Esophagus squamous epithelium (tissue), 5 donors: ENCODE measurements around the gene ZBTB25. TPM values are rescaled to one million over a fixed set of nuclear protein-coding genes. Genes with fewer than 3 reads are reported as not detected.

ENCODE experiments used
- DNase-seq: peaks from one replicate; lab custom pipeline; 2025; lab: John Stamatoyannopoulos, UW
- H3K27ac ChIP-seq, 4 donors: fragments of 200-600 bp; sonication (generic); one replicate each; pipeline ENCODE4 v1.5.1; 2016 to 2019; ENCODE audit warnings: mild to moderate bottlenecking in 1 of 4
- H3K27me3 ChIP-seq, 4 donors: fragments of 200-600 bp; sonication (generic); 1 replicate in 3 of 4; 2 replicates in 1 of 4; pipeline versions ENCODE4 v1.5.1 to v1.6.0; 2017 to 2021; ENCODE audit warnings: antibody characterized with exemption in 1 of 4
- H3K36me3 ChIP-seq, 3 donors: fragments of 200-600 bp; sonication (generic); one replicate each; pipeline ENCODE4 v1.5.1; 2016 to 2019
- H3K4me1 ChIP-seq, 3 donors: fragments of 200-600 bp; sonication (generic); one replicate each; pipeline ENCODE4 v1.5.1; 2017 to 2019
- H3K4me3 ChIP-seq, 4 donors: fragments of 200-600 bp; sonication (generic); 1 replicate in 3 of 4; 2 replicates in 1 of 4; pipeline ENCODE4 v1.5.1; 2016 to 2019; ENCODE audit warnings: mild to moderate bottlenecking in 2 of 4, moderate library complexity in 1 of 4
- H3K9me3 ChIP-seq, 3 donors: fragments of 200-600 bp; sonication (generic); one replicate each; pipeline ENCODE4 v1.5.1; 2016 to 2019
- CTCF ChIP-seq, 6 experiments: fragments of 450-650 bp in 4 of 6; fragments of 200-600 bp in 2 of 6; sonication (generic) in 2 of 6; IDR thresholded peaks; one replicate each; pipeline ENCODE4 v1.5.1; 2016 to 2019; ENCODE audit warnings: antibody characterized with exemption in 6 of 6, mild to moderate bottlenecking in 4 of 6, moderate library complexity in 4 of 6
- POLR2A ChIP-seq, 4 donors: fragments of 450-650 bp; IDR thresholded peaks; one replicate each; pipeline ENCODE4 v1.6.1; 2017; ENCODE audit warnings: antibody characterized with exemption in 4 of 4, mild to moderate bottlenecking in 4 of 4, moderate library complexity in 3 of 4
- WGBS, 2 donors: methylation state at CpG; one replicate each; pipeline ENCODE4 v1.1.5; 2018; 5-methylcytosine and 5-hydroxymethylcytosine counted together
- intact Hi-C: fragments of 100-400 bp; cut with DNase I; formaldehyde crosslinking; loops from one replicate; pipeline ENCODE4 v1.15.0; 2022
- total RNA-seq, 4 donors: library from RNA; depleted of rRNA; stranded (reverse); fragments of >200 nt; gene quantifications; one replicate each; pipeline ENCODE4 v1.1.0, GENCODE V29; 2016
- donor health status: DM: yes; HTN: yes; CAD: no.

ZBTB25 gene
- total RNA-seq, 4 donors from 2014 or later: 2.4 to 8.0 (median 3.1) TPM

DNA sequence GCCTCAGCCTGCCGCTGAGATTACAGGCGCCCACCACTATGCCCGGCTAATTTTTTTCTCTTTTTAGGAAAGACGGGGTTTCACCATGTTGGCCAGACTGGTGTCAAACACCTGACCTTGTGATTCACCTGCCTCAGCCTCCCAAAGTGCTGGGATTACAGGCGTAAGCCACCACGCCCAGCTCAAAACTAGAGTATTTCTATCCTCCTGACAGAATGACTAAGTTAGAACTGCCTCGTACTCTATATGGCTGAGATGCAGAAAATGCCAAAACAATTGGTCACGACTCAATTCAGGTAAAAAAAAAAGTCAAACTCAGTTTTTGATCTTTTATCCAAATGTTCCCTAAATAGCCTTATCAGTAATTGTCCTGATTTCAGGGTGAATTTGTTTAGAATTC is 27.2 kb downstream of the ZBTB25 start:
- H3K36me3 ChIP-seq: peaks cover 0 to 16% (median 0%) of the 10 kb centered on the region in 3 donors
- intact Hi-C loops: no loop called here
- WGBS, 2 donors: 76 to 80% methylated on average over 7 to 8 of the region's 8 CpGs
- no peaks in the 10 kb centered on the region for H3K9me3 ChIP-seq
- H3K4me3 ChIP-seq: no peak overlapping the region
- no peak overlapping the region for H3K27ac ChIP-seq
- TF ChIP-seq POLR2A (IDR thresholded peaks at IDR 0.05): no peak
- no peak for TF ChIP-seq CTCF (IDR thresholded peaks at IDR 0.05)
- DNase-seq: no peak
- no peaks in the 10 kb centered on the region for H3K4me1 ChIP-seq
- H3K27me3 ChIP-seq: no peaks in the 10 kb centered on the region

DNA sequence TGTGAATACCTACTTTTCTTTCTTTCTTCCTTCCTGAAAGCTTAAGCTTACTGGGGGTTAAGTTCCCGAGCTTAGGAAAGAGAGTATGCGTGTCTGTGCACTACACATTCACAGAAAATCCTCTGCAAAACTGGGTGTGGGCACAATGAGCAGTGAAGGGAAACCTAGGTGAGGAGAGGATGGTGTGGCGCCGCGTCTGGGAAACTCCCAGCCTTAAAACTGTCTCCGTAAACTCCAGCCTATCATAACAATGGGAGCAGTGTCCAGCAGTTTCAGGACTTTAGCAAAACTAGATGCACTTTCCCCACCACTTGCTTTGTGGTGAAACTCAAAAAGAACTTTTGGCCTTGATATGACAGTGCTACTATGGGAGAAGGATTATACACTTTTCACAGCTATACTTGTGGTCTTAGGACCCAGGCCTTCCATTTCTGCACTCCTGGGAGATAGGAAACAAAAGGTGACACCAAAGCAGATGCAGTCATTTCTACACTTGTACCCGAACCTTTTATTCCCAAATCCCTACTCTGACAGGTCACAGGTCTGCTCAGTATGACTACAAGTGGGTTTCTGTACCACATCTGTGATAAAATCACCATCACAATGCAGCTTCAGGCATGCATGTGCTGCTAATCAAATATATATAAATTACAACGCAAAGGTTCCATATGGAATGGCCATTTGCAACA is 27.9 kb downstream of the ZBTB25 start:
- no peak for TF ChIP-seq CTCF (IDR thresholded peaks at IDR 0.05)
- TF ChIP-seq POLR2A (IDR thresholded peaks at IDR 0.05): no peak
- no peak for DNase-seq
- 70% methylated on average over 8 of the region's 8 CpGs for WGBS, 2 donors
- Histone ChIP-seq H3K27me3 (no peaks in the 10 kb centered on the region), H3K4me3 (no peak overlapping the region), H3K4me1 (no peaks in the 10 kb centered on the region), H3K36me3 (peaks cover 0 to 9% (median 0%) of the 10 kb centered on the region in 3 donors), H3K27ac (no peak overlapping the region), H3K9me3 (no peaks in the 10 kb centered on the region)
- intact Hi-C loops: no loop called here

GRCh38 chr14:64474698-64475097 is 28.9 kb downstream of the ZBTB25 start:
- Histone ChIP-seq H3K27ac (no peak overlapping the region), H3K4me3 (no peak overlapping the region), H3K4me1 (no peaks in the 10 kb centered on the region), H3K9me3 (no peaks in the 10 kb centered on the region), H3K27me3 (no peaks in the 10 kb centered on the region), H3K36me3 (peaks cover 0 to 2% (median 0%) of the 10 kb centered on the region in 3 donors)
- no peak for DNase-seq
- TF ChIP-seq POLR2A (IDR thresholded peaks at IDR 0.05) (no peak), CTCF (IDR thresholded peaks at IDR 0.05) (no peak)
- intact Hi-C loops: no loop called here
- WGBS, 2 donors: 61 to 86% methylated on average over 4 of the region's 4 CpGs

- Histone ChIP-seq H3K9me3 (no peaks in the 10 kb centered on the region), H3K4me1 (no peaks in the 10 kb centered on the region), H3K36me3 (no peaks in the 10 kb centered on the region), H3K27me3 (no peaks in the 10 kb centered on the region), H3K4me3 (no peak overlapping the region), H3K27ac (no peak overlapping the region)
- WGBS, 2 donors: 55 to 60% methylated on average over 2 of the region's 2 CpGs
- no peak for DNase-seq
- TF ChIP-seq CTCF (IDR thresholded peaks at IDR 0.05) (no peak), POLR2A (IDR thresholded peaks at IDR 0.05) (no peak)
- intact Hi-C loops: no loop called here
Observed at GRCh38 chr14:64474041-64474440, 29.6 kb downstream of the ZBTB25 start.

- WGBS, 2 donors: 57 to 60% methylated on average over 3 of the region's 3 CpGs
- Histone ChIP-seq H3K4me3 (no peak overlapping the region), H3K9me3 (no peaks in the 10 kb centered on the region), H3K27ac (no peak overlapping the region), H3K27me3 (no peaks in the 10 kb centered on the region), H3K4me1 (peaks cover 0 to 21% (median 9%) of the 10 kb centered on the region in 3 donors), H3K36me3 (no peaks in the 10 kb centered on the region)
- no peak for DNase-seq
- intact Hi-C loops: no loop called here
- no peak for TF ChIP-seq POLR2A (IDR thresholded peaks at IDR 0.05)
- no peak for TF ChIP-seq CTCF (IDR thresholded peaks at IDR 0.05)
Observed at GRCh38 chr14:64468451-64468850, 35.2 kb downstream of the ZBTB25 start.
